ENCODE measurements around the gene NAA10.

NAA10 gene

GRCh38 chrX:153927922-153928760 lies 6.7 kb downstream of the NAA10 start:
- peak; percentile 94 to 97 for DNase-seq

DNA sequence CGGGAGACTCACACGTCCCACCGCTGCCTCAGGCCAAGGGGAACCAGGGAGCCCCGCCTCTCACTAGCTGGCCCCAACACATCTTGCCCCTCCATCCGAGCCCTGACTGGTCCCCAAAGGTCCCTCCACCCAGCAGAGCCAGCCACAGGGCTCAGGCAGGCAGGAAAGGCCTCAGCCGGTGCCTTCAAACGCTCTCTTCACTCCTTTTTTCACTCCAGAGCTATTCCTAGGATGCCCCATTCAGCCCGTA lies 7.2 kb downstream of the NAA10 start:
- DNase-seq, result no peak

DNA sequence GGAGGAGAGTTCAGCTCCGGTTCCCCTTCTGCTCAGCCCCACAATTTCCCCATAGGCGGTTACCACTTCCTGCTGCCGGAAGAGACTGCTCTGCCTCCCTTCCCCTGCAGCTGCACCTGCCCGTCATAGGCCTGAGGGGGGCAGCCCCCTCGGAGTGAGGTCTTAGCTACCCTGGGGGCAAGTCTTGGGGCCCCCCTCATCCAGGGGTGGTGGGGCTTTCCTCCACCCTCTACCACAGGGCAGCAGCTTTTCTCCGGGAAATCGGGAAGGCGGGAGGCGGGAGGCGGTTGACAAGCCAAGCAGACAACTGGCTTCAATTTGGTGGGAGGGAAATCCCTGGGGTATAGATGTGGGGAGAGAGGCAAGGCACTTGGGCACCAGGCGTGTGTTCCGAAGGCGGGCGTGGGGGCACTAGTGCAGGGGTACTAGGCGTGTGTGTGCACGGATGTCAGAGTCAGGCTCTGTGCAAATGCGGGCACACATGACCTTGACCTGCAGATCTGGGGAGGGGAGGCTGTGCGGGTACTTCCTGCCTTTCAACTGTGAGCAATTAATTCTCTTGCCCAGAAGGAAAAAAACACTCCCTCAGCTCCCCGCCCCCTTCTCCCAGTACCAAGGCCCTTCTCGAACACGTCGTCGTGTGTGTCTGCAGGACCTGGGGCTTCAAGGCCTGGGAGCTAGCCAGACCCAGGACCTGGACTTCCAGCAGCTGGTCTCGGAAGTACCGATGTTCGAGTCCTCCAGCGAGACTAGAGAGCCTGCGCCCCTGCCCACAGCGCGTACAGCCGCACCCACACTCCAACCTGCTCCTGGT lies 7.8 kb downstream of the NAA10 start:
- no peak for DNase-seq

- DNase-seq, result no peak
Measured at GRCh38 chrX:153926552-153926857, 8.3 kb downstream of the NAA10 start.

- DNase-seq, result peak in 1 of 2 experiments; percentile 21
Measured at GRCh38 chrX:153925739-153926551, 8.9 kb downstream of the NAA10 start, which contains the start of gene ARHGAP4. Gene ARHGAP4 (minus strand): TSS chrX:153926264. CDS start chrX:153926202, 62 bp downstream.

GRCh38 chrX:153925387-153925738 lies 9.5 kb downstream of the NAA10 start:
- no peak for DNase-seq

GRCh38 chrX:153924149-153924861 lies 10.5 kb downstream of the NAA10 start:
- DNase-seq, result peak in 1 of 2 experiments; percentile 20

GRCh38 chrX:153922932-153923857 lies 11.6 kb downstream of the NAA10 start:
- no peak for DNase-seq

- DNase-seq, result no peak
Measured at GRCh38 chrX:153921511-153922446, 13.1 kb downstream of the NAA10 start.

GRCh38 chrX:153921070-153921469 lies 13.8 kb downstream of the NAA10 start:
- no peak for DNase-seq

DNA sequence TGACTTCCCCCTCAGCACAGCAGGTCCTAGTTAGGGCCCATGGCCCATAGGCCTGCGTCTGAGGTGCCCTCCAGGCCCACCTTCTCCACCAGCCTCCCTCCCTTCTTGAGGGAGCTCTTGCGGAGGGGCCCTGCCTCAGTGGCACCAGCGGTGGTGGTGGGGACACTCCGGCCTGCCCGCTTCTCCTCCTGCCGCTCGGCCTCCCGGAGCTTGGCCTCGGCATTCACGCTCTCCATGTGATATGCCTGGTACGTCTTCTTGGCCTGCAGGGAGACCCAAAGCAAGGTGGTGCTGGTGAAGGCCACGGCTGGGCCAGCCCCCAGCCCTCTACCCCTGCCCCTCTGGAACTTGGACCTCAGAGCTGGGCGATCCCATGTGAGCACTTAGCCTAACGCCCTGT lies 14.3 kb downstream of the NAA10 start:
- no peak for DNase-seq

DNA sequence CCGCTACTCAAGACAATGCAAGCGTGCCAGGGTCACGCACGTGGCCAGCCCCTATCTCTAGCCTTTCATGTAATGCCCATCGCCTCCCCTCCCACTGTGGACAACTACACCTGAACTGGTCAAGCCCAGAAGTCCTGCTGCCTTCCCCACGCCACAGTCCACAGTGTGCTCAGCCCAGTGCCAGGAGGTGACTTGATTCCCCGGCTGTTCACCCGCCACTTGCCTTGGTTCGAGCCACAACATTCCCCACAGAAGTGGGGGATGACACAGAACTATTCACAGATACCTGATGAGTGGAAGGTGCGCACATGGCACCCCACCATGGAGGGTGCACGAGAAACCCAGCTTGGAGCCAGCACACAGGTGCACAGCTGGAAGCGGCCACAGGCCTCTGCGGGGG lies 15.6 kb downstream of the NAA10 start:
- no peak for DNase-seq

GRCh38 chrX:153917869-153918268 lies 17.0 kb downstream of the NAA10 start:
- DNase-seq, result no peak

DNA sequence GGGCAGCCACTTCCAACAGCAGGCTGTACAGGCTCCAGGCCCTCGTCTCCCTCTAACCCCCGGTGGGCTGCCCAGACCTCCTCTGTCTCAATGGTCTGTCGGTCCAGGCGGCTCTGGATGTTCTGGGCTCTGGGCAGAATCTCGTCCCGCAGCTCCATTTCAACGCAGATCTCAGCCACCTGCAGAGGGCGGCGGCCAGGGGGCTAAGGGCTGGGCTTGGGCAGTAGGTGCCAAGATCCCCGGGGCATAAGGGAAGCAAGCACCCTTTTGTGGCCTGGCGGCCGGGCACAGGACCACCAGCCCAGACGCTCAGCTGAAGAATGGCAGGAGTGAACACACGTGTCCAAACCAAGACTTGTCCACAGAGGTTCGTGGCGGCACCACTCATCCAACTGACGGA lies 21.1 kb downstream of the NAA10 start:
- DNase-seq, result no peak

DNA sequence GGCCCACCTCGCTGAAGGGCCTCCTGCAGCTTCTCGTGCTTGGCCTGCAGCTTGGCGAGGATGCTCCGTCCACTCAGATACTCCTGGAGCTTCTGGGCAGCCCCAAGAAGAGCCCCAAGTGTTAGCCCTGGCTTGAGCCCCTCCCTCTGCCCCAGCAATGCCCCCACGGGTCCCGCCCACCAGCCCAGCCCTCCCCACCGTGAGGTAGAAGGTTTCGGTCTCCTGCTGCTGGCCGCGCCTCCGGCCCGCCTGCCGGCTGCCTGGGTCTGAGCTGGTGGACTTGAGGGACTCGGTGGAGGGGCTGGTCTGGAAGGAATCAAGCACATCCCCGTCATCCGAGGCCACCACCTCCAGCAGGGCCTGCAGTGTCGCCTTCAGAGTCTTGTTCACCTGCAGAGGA lies 21.6 kb downstream of the NAA10 start:
- DNase-seq, result no peak

DNA sequence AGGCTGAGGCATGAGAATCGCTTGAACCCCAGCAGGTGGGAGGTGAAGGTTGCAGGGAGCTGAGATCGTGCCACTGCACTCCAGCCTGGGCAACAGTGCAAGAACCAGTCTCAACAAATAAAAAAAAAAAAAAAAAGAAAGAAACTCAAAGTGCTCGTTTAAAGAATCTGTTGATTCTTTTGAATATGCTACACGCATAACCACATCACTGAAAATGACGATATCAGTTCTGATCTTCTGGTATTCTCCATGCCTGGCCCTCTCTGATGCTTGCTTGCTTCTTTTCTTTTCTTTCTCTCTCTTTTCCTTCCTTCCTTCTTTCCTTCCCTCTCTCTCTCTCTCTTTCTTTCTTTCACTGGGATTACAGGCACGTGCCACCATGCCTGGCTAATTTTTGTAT lies 23.0 kb downstream of the NAA10 start:
- no peak for DNase-seq

DNA sequence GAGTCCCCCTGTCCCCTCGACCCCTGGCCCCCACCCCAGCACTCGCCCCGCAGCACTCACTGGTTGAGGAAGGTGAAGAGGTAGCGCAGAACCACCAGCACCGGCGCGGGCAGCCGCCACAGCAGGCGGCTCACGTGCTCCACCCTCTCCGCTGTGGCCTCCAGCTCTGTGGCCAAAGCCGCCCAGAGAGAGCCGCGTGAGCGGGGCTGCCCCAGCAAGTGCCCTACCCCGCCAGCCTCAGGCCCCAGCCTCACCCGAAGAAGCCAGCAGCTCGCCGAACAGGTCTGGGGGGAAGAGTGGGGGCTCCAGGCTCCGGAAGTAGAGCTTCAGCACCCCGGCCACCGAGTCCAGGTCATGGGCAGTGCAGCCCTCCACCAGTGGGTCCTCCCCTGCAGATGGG lies 24.4 kb downstream of the NAA10 start:
- DNase-seq, result no peak

DNA sequence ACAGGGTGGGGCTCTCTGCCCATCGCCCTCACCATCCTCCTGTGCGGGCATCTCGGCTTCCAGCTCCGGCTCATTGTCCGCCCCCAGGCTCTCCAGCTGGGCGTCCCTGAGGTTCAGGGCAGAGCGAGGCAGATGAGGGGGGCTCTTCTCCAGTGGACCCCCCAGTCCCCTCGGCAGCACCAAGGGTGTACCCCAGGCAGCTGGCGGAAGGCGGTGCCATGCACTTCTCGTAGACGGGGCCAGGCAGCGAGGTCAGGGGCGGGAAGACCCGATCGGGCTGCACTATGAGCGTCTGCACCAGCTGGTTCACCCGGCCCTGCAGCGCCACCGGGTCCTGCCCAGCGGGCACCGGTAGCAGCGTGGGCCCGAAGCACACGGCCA lies 24.9 kb downstream of the NAA10 start:
- DNase-seq, result no peak

DNA sequence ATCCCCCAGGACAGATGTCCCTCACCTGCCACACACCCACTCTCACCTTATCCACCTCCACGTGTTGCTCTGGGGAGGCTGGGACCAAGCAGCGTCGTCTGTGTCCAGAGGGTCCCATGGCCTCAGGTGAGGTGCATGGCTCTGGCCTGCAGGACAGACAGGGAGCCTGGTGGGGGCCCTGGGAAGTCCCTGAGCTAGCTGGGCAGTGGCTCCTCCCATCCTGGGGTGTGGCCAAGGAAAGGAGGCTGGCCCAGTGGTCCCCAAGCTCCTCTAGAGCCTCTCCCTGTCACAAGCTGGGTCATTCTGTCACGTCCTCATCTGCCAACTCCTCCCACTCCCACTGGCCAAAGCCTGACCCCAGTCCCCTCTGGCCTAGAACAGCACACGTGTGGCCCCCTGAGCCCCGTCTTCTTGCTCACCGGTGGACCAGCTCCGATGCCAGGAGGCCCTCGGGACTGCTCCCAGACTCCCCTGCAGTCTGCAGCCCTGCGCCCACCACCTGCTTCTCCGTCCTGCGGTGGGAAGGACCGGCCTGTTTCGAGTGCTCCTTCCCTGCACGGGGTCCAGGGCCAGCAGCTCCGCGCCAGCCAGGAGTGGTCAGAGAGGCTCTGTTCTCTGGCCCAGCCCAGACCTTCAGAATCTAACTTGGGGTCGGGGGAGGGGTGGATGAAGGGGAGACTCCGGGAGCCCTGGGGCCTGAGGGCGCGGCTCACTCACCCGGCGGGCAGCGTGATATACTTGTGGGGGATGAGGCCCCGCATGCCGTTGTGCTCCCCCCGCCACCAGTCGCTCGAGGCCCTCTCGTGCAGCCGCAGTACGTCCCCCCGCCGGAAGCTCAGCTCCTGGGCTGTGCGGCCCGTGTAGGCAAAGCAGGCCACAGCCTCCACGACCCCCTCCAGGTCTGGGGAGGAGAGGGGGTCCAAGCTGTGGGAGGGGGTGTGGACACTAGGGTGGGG lies 25.5 kb downstream of the NAA10 start:
- DNase-seq, result no peak

All from NCI-H1930 (cell line).